ENCODE results near the gene ZNF793.

ZNF793 gene

DNA sequence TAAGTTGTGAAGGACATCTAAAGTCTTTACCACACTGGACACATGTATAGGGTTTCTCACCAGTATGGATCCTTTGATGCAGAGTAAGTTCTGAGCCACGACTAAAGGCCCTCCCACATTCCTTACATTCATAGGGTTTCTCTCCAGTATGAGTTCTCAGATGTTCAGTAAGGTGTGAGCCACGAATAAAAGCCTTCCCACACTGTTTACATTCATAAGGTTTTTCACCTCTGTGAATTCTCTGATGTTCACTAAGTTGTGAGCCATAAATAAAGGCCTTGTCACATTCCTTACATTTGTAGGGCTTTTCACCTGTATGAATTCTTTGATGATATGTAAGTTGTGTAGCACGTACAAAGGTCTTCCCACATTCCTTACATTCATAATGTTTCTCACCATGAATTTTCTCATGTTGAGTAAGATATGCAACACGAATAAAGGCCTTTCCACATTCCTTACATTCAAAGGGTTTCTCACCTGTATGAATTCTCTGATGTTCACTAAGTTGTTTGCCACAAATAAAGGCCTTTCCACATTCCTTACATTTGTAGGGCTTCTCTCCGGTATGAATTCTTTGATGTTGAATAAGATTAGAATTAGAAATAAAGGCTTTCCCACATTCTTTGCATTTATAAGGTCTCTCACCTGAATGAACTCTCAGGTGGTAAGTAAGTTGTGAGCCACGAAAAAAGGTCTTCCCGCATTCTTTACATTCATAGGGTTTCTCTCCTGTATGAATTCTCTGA lies 58.1 kb downstream of the ZNF793 start:
- no peak for DNase-seq (ENCODE audit: insufficient read length, low spot score)
- FAIRE-seq, result no peak

DNA sequence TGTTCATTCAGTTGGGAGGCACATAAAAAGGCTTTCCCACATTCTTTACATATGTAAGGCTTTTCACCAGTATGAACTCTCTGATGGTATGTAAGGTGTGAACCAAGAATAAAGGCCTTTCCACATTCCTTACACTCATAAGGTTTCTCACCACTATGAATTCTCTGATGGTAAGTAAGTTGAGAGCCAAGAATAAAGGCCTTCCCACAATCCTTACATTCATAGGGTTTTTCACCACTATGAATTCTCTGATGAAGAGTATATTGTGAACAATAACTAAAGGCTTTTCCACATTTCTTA lies 58.6 kb downstream of the ZNF793 start:
- FAIRE-seq (no peak), DNase-seq (ENCODE audit: insufficient read length, low spot score) (no peak)

DNA sequence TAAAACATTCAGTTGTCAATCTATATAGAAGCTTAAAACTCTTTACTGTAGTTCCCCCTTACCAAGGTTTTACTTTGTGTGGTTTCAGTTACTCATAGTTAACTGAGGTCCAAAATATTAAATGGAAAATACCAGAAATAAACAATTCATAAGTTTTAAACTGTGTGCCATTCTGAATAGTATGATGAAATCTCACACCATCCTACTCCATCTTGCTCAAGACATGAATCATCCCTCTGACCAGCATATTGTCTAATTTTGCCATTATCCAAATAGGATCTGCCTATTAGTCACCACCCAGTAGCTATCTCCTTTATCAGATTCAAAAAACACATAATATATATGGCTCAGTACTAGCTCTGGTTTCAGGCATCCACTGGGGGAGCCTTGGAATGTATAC lies 65.5 kb downstream of the ZNF793 start:
- no peak for DNase-seq (ENCODE audit: insufficient read length, low spot score)
- FAIRE-seq, result no peak

DNA sequence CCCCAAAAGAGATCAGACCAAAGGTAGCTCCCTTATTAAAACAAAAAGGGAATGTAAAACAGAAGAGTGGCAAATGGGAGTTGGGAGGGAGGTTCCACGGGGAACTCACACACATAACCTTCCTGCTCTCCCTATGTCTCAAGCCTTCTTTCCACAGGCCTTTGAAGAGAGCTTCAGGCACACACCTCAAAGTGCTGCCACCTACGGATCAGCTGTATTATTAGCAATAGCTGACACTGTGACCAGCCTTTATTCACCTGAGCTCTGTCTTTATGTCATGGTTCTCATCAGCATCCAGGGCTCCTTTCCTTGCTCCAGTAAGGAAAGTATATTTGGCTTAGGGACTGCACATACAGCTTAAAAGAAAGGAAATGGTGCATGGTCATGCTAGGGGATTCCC lies 76.6 kb downstream of the ZNF793 start:
- no peak for FAIRE-seq
- no peak for DNase-seq (ENCODE audit: insufficient read length, low spot score)
